Stimulated activated CD4-positive, alpha-beta T cell treated with anti-CD3 and anti-CD28 coated beads, TNF-alpha, amount 100 ng/mL, for 1 hour (primary cell): ENCODE data around the gene GALNT13.

Experiments
- DNase-seq, 3 donors: peaks; one replicate each; pipeline ENCODE4 v3.0.0-alpha.2; 2020; ENCODE audit warnings: low read depth in 3 of 3, low spot score in 1 of 3

The GALNT13 gene

GRCh38 chr2:153871231-153872221 lies at the start of gene GALNT13:
Gene GALNT13 (plus strand): TSS chr2:153871922.
- no peak for DNase-seq

- no peak for DNase-seq
Measured at GRCh38 chr2:153823880-153824279, 47.8 kb upstream of the GALNT13 start.

- no peak for DNase-seq
Measured at GRCh38 chr2:153828335-153828734, 43.4 kb upstream of the GALNT13 start.

- DNase-seq = no peak
Measured at GRCh38 chr2:153834662-153835061, 37.1 kb upstream of the GALNT13 start.

GRCh38 chr2:153858250-153858649 lies 13.5 kb upstream of the GALNT13 start:
- DNase-seq = no peak

- DNase-seq = no peak
Measured at GRCh38 chr2:153864022-153864421, 7.7 kb upstream of the GALNT13 start.

GRCh38 chr2:153866595-153866994 lies 5.1 kb upstream of the GALNT13 start:
- DNase-seq = no peak

GRCh38 chr2:153870308-153870707 lies 1.4 kb upstream of the GALNT13 start:
- no peak for DNase-seq

- DNase-seq = no peak
Measured at GRCh38 chr2:153872311-153873051, 759 bp downstream of the GALNT13 start.

GRCh38 chr2:153873052-153874048 lies 1.6 kb downstream of the GALNT13 start:
- no peak for DNase-seq

- DNase-seq = no peak
Measured at GRCh38 chr2:153875801-153876466, 4.2 kb downstream of the GALNT13 start.

GRCh38 chr2:153880926-153881325 lies 9.2 kb downstream of the GALNT13 start:
- DNase-seq = no peak

GRCh38 chr2:153886833-153887232 lies 15.1 kb downstream of the GALNT13 start:
- DNase-seq = no peak

GRCh38 chr2:153890576-153890975 lies 18.9 kb downstream of the GALNT13 start:
- no peak for DNase-seq

GRCh38 chr2:153891051-153891450 lies 19.3 kb downstream of the GALNT13 start:
- no peak for DNase-seq

GRCh38 chr2:153912798-153913396 lies 41.2 kb downstream of the GALNT13 start:
- DNase-seq = no peak

GRCh38 chr2:153917570-153917969 lies 45.8 kb downstream of the GALNT13 start:
- no peak for DNase-seq

- DNase-seq = no peak
Measured at GRCh38 chr2:153935511-153935910, 63.8 kb downstream of the GALNT13 start.

GRCh38 chr2:153939124-153939796 lies 67.5 kb downstream of the GALNT13 start:
- no peak for DNase-seq
